ENCODE results near the gene NDUFB10.

NDUFB10 gene

GRCh38 chr16:1971796-1972489, 12.6 kb downstream of the NDUFB10 start, which contains the start of gene TBL3:
TSS of gene TBL3 (plus strand) at chr16:1972053. CDS start at chr16:1972165, 112 bp downstream.
- peak; percentile 97 for DNase-seq (ENCODE audit: low spot score)

DNA sequence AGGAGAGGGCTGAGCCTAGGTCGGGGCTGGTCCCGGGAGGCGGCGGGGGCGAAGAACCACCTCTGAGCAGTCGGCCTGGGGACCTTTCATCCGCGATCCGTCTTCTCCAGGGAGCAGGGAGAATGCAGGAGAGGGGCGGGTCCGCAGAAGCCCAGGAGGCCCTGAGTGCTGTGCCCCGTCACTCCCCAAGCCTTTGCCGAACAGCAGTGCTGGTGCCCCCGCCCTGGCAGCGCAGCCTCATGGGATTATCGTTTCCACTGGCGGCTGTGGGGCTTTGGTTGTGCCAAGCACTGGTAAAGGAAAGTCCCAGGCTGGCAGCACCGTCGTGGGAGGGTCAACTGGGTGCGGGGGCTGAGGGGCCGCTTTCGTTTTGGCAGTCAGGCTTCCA, 13.1 kb downstream of the NDUFB10 start:
- DNase-seq (ENCODE audit: low spot score), result no peak

DNA sequence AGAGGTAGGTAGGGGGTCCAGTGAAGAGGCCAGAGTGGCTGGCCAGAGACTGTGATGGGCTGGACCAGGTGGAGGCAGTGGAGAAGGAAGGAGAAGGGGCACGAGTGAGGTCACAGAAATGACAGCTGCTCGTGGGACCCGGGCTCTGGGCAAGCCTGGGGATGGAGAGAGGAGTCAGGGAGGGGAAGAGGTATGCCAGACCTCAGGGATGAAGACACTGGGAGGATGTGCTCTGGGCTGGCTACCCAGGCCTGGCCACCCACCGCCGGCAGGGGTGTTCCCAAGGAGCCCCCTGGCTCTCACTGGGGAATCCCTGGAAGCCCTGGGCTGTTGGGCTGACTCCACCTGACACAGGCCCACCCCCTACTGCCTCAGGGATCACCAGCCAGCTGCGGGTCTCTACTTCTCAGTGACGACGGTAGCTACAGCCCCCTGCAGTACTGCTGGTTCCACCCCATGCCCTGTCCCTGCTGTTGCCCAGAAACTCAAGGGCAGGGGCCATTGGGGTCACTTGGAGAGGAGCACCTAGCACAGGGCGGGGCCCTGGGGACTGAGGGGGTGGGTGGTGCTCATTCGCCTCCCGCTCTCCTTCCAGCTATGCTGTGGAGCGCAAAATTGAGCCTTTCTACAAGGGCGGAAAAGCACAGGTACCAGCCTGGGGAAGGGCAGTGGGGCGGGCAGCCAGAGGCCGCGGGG, 14.3 kb downstream of the NDUFB10 start:
- no peak for DNase-seq (ENCODE audit: low spot score)

GRCh38 chr16:1974157-1975070, 15.1 kb downstream of the NDUFB10 start:
- DNase-seq (ENCODE audit: low spot score), result no peak

GRCh38 chr16:1975432-1976215, 16.3 kb downstream of the NDUFB10 start:
- DNase-seq (ENCODE audit: low spot score), result no peak

DNA sequence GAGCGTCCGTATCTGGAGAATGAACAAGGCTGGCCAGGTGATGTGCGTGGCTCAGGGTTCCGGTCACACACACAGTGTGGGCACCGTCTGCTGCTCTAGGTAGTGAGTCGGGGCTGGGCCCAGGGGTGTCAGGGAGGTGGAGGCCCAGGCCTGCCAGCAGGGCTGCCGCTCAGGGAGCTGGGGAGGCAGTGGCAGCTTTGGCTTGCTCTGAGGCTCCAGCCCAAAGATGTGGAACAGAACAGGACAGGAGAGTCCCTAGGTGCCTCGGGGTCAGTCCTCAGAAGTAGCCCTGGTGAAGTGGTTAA, 16.8 kb downstream of the NDUFB10 start:
- no peak for DNase-seq (ENCODE audit: low spot score)

DNA sequence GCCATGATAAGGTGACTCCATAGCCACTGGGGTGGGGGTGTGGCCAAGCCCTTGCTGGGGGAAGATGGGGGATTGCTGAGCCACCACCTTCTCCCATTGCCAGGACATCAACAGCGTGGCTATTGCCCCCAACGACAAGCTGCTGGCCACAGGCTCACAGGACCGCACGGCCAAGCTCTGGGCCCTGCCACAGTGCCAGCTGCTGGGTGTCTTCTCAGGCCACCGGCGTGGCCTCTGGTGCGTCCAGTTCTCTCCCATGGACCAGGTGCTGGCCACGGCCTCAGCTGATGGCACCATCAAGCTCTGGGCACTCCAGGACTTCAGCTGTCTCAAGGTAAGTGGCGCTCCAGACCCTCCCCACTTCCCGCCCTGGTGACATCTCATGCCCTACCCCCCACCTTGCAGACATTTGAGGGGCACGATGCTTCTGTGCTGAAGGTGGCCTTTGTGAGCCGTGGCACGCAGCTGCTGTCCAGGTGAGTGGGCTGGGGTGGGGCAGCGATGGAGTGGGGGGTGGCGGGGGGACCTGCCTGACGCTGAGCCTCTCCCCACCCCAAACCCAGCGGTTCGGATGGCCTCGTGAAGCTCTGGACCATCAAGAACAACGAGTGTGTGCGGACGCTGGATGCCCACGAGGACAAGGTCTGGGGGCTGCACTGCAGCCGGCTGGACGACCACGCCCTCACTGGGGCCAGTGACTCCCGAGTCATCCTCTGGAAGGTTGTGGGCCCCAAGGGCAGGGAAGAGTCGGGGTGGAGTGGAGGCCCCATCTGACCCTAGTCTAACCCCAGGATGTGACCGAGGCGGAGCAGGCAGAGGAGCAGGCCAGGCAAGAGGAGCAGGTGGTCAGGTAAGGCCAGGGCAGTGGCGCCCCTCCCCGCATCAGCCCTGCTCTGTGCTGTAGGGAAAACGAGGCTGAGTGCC, 17.9 kb downstream of the NDUFB10 start:
- no peak for DNase-seq (ENCODE audit: low spot score)

DNA sequence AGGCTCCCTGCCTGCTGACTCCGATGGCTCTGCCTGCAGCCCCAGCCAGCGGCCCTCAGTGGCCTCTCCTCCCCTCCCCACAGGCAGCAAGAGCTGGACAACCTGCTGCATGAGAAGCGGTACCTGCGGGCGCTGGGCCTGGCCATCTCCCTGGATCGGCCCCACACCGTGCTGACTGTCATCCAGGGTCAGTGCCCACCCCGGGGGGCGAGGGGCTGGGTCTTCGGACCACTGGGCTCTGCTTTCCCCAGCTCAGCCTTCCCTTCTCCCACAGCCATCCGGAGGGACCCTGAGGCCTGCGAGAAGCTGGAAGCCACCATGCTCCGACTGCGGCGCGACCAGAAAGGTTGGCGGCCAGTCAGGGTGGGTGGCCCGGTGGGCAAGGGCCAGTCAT, 18.5 kb downstream of the NDUFB10 start:
- DNase-seq (ENCODE audit: low spot score), result no peak

- no peak for DNase-seq (ENCODE audit: low spot score)
Observed at GRCh38 chr16:1978476-1979120, 19.3 kb downstream of the NDUFB10 start.

GRCh38 chr16:1979271-1980029, 20.1 kb downstream of the NDUFB10 start:
- DNase-seq (ENCODE audit: low spot score), result no peak

DNA sequence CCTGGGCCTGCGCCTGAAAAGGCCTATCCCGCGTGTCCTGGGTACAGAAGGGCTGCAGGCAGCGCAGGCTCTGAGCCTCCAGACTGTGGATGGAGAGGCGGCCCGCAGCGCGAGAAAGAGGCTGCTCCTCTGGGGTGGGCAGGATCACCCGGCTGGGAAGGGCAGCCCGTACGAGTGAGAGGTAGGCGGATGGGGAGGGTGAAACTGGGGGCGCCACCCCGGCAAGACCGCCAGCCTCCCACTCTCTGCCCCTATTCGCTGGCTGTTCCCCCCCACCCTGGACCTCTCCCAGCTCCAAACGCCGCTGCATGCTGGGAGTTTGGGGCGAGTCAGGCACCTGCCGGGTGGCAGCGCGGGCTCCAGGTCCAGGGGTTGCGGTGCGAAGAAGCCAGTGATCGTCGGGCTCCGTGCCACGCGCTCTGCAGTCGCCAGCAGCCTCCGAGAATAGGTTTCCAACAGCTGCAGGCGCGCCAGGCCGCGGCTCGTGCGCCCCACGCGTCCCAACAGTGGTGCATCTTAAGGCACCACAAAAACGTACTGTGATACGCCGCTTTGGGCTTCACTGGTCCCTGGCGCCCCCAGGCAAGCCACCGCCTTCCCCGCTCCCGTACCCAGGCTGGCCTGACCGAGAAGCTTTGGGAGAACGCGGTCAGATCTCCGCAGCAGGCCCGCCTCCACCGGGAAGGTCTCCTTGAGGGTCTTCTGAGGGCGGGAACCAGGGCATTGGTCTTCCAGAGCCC, 20.9 kb downstream of the NDUFB10 start:
- no peak for DNase-seq (ENCODE audit: low spot score)

GRCh38 chr16:1980770-1981087, 21.4 kb downstream of the NDUFB10 start:
- no peak for DNase-seq (ENCODE audit: low spot score)

DNA sequence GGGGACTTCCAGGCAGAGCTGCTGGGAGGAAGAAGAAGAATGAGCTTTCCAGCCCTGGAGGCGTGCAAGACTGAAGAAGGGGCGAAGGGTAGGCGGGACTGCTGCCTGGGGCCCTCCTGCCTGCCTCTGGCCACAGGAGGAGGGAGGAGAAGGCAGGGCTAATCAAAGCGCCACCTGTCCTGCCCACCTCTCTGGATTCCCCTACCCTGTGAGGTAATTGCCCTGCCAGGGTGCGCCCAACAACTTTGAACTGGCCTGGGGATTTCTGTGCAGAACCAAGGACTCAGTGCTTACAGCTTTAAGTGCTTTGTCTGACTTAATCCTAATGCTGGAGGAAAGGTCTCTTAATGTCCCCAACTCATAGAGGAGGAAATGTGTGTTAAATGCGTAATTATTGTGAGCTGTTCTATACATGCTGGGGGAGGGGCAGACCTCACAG, 22.1 kb downstream of the NDUFB10 start, which contains the start of gene NOXO1:
Gene NOXO1 (minus strand): TSS at position 72 of the 439 bp plus-strand sequence. CDS start 290 bp downstream, outside the sequence.
- no peak for DNase-seq (ENCODE audit: low spot score)

- DNase-seq (ENCODE audit: low spot score), result no peak
Observed at GRCh38 chr16:1982013-1982433, 22.7 kb downstream of the NDUFB10 start.

DNA sequence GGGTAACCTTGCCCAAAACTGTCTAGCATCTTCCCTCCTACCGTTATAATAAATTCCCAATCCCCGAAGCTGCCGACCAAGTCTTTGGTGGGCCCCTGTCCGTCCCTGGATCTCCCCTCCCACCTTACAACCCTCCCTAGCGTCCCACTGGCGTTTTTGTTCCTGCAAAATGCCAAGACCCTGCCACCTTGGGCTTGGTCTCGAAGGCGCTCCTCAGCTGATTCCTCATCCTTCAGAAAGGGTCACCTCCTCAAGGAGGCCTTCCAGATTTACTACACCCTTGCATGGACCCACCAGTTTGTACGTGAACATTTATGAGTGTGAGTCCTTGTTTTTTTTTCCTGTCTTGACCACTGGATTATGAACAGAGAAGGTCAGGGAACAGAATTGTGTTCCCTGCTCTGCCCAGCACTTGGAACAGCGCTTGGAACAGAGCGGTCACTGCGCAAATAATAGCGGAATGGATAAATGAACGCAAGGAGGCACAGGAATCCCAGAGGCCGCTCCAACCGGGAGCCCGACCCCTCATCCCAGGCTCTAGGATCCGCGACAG, 23.7 kb downstream of the NDUFB10 start:
- DNase-seq (ENCODE audit: low spot score), result no peak

GRCh38 chr16:1983544-1984346, 24.4 kb downstream of the NDUFB10 start, which contains the start of gene GFER:
TSS of gene GFER (plus strand) at chr16:1984193. CDS start at chr16:1984219, 26 bp downstream.
- DNase-seq (ENCODE audit: low spot score), result peak; percentile 98
